Mucosa of descending colon (tissue), 3 donors: ENCODE data around the gene SF3B4. TPM values are rescaled to one million over a fixed set of nuclear protein-coding genes. Genes with fewer than 3 reads are reported as not detected.

Experiments used
- ATAC-seq: fragments of 200-7000 bp; cut with Tn5 transposase; one replicate; pipeline ENCODE4 v1.9.1; 2020; ENCODE audit warnings: mild to moderate bottlenecking, moderate library complexity
- DNase-seq, 3 donors: peaks; one replicate each; pipeline ENCODE4 v3.0.0-alpha.2; 2020
- H3K36me3 ChIP-seq: fragments of 200-600 bp; one replicate; pipeline ENCODE4 v1.8.0; 2021; ENCODE audit warnings: low read depth, mild to moderate bottlenecking
- H3K4me1 ChIP-seq: fragments of 200-600 bp; one replicate; pipeline ENCODE4 v1.8.0; 2021; ENCODE audit warnings: low read depth, mild to moderate bottlenecking
- H3K4me3 ChIP-seq: fragments of 200-600 bp; one replicate; pipeline ENCODE4 v1.8.0; 2021; ENCODE audit warnings: mild to moderate bottlenecking
- H3K9me3 ChIP-seq: fragments of 200-600 bp; one replicate; pipeline ENCODE4 v1.8.0; 2021; ENCODE audit warnings: mild to moderate bottlenecking
- intact Hi-C, 2 donors: fragments of 100-400 bp; cut with DNase I in 1 of 2; cut with micrococcal nuclease in 1 of 2; formaldehyde crosslinking; loops; one replicate each; pipeline versions ENCODE4 v1.11.0 to v1.11.1; 2022; cut with DNase I, micrococcal nuclease
- total RNA-seq, 3 donors: library from RNA; stranded (reverse); fragmentation: NEBNext Ultra II Directional in 2 of 3; extraction: Animal tissue kit (Norgen Biotek cat#: 25700) in 2 of 3; gene quantifications; one replicate each; pipeline versions ENCODE4 v1.2.1 to v1.2.4, GENCODE V29; 2021 to 2023
- TF ChIP-seq, protein P1 (sequence below): fragments of 200-600 bp; IDR thresholded peaks from one replicate; pipeline ENCODE4 v1.8.0; 2022; ENCODE audit warnings: antibody characterized with exemption, mild to moderate bottlenecking
- donor health status: DM: no; HTN: no; CAD: no; lungs with moderate emphysema.
- donor health status: DM: no; HTN: no; CAD: no.
- donor health status: DM: no; HTN: yes; CAD: no.

The SF3B4 gene
- total RNA-seq, 3 donors from 2014 or later = 60.7 to 67.4 (median 64.2) TPM

DNA sequence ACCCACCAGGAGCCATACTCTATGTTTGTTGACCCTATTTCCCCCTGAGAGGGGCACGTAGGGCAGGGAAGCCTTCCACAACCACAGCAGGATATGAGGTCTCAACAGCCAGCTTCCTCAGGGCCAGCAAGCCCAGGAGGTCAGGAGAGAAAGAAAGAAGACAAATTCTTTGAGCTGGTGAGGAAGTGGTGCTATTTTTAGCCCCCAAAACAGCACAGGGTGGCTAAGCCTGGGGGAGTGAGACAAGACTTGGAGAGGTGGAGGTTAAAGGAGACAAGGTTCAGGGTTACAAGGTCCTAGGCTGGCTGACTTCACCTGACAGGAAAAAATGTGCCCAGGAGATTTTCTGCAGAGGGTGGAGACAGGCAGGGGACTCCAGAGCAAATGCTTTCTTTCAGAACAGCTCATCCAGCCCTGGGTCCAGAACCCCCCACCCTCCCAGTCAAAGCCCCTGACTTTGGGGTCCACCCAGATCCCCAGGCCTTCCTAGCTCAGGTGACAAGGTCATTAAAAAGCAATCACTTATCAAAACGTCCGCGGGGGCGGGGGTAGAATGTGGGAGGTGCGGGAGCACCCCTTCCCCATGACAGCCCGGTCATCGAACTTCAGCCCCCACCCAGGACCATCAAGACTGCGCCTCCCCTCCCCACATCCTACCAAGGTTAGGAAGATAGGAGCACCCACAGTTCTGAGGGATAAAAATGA, 11.3 kb downstream of the SF3B4 start:
- intact Hi-C loops = no loop called here
- no peak for DNase-seq
- Histone ChIP-seq H3K4me1 (no peaks in the 10 kb centered on the region), H3K36me3 (no peaks in the 10 kb centered on the region), H3K4me3 (no peak overlapping the region), H3K9me3 (no peaks in the 10 kb centered on the region)
- ATAC-seq = no peak
- TF ChIP-seq, protein P1, sequence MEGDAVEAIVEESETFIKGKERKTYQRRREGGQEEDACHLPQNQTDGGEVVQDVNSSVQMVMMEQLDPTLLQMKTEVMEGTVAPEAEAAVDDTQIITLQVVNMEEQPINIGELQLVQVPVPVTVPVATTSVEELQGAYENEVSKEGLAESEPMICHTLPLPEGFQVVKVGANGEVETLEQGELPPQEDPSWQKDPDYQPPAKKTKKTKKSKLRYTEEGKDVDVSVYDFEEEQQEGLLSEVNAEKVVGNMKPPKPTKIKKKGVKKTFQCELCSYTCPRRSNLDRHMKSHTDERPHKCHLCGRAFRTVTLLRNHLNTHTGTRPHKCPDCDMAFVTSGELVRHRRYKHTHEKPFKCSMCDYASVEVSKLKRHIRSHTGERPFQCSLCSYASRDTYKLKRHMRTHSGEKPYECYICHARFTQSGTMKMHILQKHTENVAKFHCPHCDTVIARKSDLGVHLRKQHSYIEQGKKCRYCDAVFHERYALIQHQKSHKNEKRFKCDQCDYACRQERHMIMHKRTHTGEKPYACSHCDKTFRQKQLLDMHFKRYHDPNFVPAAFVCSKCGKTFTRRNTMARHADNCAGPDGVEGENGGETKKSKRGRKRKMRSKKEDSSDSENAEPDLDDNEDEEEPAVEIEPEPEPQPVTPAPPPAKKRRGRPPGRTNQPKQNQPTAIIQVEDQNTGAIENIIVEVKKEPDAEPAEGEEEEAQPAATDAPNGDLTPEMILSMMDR = no peak

DNA sequence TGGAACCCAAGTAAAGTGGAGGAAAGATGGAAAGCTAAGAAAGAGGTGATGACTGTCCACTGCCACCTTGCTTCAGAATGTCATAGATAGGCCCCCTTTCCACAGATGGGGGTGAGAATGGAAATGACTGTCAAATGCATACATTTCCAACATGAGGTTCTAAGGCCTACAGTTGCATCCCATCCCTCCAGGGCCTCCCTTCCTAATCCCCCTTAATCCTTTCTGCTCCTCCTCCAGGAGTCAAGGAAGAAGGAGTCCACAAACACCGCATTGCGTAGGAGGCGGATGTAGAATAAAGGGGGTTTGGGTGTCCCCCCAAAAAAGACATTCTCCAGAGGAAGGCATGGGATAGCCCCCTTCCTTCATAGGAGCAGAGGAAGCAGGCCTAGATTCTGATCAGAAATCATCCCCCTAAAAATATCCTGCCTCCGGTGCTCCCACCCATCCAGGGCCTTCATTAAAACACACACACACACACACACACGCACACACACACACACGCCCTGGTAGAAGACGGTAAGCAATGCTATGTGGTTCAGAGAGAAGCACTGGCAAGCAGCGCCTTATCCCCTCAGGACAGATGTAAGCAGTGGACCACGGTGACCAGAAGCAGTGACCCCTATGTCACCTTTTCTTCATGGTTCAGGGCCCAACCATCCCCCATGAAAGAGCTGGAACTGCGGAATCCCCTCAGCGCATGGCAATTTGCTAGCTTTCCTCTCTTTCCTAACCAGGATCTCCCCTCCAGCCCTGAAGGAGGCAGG, 12.0 kb downstream of the SF3B4 start:
- no peak for DNase-seq
- TF ChIP-seq, protein P1 = no peak
- intact Hi-C loops = no loop called here
- no peak overlapping the region for H3K4me3 ChIP-seq
- no peak for ATAC-seq
- no peaks in the 10 kb centered on the region for H3K4me1 ChIP-seq
- H3K9me3 ChIP-seq = no peaks in the 10 kb centered on the region
- H3K36me3 ChIP-seq = no peaks in the 10 kb centered on the region

DNA sequence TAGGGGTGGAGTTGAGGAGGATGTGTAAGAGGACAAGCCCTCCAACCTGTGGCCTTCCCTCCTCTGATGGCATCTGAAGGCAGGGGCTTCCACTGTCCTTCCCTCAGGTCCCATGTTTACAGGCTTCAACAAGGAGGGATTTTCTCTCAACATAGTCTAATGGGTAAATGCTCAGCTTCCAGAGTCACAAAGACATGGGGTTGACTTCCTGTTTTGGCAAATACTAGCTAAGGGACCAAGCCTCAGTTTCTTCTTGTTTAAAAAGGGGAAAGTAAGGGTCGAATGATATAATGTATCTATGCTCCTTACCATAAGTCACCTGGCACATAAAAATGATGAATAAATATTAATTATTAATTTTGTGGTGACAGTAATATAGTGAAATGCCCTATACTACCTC, 13.1 kb downstream of the SF3B4 start:
- Histone ChIP-seq H3K4me1 (no peaks in the 10 kb centered on the region), H3K4me3 (no peak overlapping the region), H3K36me3 (no peaks in the 10 kb centered on the region), H3K9me3 (no peaks in the 10 kb centered on the region)
- intact Hi-C loops = no loop called here
- ATAC-seq (no peak), DNase-seq (no peak)
- TF ChIP-seq, protein P1 = no peak

DNA sequence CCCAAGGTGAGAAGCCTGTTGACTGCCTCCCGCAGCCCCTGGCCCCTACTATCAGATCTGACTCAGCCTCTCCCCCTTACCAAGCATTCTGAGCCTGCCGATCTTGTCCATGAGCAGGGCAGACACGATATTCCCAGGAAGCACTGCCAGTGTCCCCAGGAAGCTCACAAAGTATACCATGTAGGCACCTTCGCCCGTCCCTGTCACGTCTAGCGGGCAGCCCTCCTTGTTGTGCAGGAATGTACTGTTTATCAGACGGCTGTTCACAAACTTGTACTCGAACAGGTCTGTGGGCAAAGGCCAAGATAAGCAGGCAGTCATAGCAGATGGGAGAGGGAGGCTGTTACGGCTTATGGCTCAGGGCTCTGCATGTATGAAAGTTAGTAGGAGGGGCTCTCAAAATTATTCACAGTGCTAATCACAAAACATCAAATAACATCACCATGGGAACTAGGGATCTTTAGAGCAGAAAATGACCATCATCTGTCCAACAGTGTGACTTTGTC, 21.0 kb downstream of the SF3B4 start:
- TF ChIP-seq, protein P1 = no peak
- Histone ChIP-seq H3K4me3 (no peak overlapping the region), H3K4me1 (no peaks in the 10 kb centered on the region), H3K36me3 (no peaks in the 10 kb centered on the region), H3K9me3 (no peaks in the 10 kb centered on the region)
- DNase-seq = no peak
- intact Hi-C loops = no loop called here
- no peak for ATAC-seq

DNA sequence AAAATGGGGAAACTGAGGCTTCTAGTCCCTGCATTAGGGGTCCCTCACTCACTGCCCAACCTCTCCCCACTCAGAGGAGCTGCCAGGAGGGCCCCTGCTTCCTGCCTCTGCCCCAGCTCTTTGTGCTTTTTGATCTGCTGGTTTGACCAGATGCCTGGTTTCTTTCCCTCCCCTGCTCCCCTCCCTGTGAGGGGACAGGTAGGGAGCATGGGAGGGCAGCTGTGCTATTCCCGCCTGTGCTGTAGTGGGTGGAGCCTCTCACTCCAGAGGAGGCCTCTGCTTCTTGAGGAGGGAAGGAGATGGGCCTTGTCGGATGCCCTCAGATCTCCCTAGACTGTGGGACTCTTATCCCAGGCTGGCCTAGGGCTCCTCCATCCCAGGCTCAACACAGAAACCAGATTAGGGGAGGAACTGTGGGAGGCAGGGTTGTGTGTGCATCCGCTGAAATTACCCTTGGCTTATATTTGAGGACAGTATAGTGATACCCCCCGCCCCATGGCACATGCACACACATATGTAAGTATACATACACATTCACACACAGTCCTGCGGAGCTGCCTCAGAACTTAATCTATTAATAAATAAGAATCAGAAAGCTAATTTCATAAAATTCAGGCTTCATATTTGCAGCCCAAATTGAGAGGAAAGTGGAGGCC, 23.6 kb downstream of the SF3B4 start:
- H3K4me3 ChIP-seq = no peak overlapping the region
- H3K4me1 ChIP-seq = peaks cover 5% of the 10 kb centered on the region
- TF ChIP-seq, protein P1 = no peak
- no peaks in the 10 kb centered on the region for H3K36me3 ChIP-seq
- ATAC-seq (no peak), DNase-seq (no peak)
- intact Hi-C loops = no loop called here
- no peaks in the 10 kb centered on the region for H3K9me3 ChIP-seq
